ENCODE measurements around the gene CTSK.
"Not testable (repeated sequence)": the region's sequence is repeated elsewhere in the genome, so short reads cannot be mapped to it uniquely, and the experiment has no call there.

The CTSK gene

GRCh38 chr1:150808121-150808520 lies at the start of gene CTSK:
Gene CTSK, minus strand, starts transcription at chr1:150808260. Its CDS starts 1,455 bp downstream, at chr1:150806805.
- DNase-seq (ENCODE audit: low read depth), result peak; percentile 48

DNA sequence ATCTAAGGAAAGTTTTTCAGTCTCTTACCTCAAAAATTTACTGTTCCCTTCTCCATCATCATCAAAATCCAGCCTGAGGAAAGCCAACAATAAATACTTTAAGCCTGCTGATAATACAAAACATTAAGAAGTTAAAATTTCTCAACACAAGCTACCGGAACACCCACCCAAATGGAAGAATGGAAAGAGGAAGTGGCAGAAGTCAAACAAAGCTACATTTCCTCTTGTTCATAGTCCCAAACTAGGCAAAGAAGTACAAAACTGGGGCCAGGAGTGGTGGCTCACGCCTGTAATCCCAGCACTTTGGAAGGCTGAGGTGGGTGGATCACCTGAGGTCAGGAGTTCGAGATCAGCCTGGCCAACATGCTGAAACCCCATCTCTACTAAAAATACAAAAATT lies 44.7 kb upstream of the CTSK start:
- not testable (repeated sequence) for DNase-seq (ENCODE audit: low read depth)

- DNase-seq (ENCODE audit: low read depth), result not testable (repeated sequence)
Measured at GRCh38 chr1:150850801-150851362, 42.8 kb upstream of the CTSK start.

DNA sequence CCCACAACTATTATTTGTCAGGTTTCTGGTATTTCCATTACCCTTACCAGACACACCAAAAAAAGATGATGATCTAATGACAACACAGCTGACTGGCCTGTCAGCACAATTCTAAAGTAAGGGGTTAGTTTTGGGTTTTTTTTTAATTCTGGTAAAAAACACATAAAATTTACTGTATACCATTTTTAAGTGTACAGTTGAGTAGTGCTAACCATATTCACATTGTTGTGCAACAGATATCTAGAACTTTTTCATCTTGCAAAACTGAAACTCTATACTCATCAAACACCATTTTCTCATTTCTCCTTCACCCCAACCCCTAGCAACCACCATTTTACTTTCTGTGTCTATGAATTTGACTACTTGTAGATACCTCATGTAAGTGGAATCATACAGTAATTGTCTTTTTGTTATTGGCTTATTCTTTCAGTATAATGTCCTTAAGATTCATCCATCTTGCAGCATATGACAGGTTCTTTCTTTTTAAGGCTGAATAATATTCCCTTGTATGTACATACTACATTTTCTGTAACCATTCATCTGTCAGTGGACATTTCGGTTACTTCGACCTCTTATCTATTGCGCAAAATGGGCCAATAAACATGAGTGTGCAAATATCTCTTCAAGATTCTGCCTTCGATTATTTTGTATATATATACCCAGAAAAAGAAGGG lies 38.5 kb upstream of the CTSK start:
- no peak for DNase-seq (ENCODE audit: low read depth)

DNA sequence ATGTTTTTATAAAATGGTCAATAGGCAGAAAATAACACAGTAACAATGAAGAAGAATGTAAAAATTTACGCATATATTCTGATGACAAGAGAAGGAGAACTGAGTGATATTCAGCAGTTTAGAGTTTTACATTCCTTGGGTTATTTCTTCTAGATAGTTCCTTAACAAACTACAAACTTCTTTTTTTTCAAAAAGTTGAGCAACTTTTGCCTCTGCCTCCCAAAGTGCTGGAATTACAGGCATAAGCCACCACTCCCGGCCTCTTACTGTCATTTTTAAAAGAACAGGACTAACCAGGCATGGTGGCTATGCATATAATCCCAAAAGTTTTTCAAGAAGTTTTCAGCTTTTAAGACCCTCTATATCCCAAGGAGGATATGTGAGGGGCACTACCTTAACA lies 35.4 kb upstream of the CTSK start:
- no peak for DNase-seq (ENCODE audit: low read depth)

GRCh38 chr1:150842964-150843363 lies 34.9 kb upstream of the CTSK start:
- DNase-seq (ENCODE audit: low read depth), result no peak

GRCh38 chr1:150842343-150842742 lies 34.3 kb upstream of the CTSK start:
- DNase-seq (ENCODE audit: low read depth), result no peak

GRCh38 chr1:150841626-150842025 lies 33.6 kb upstream of the CTSK start:
- no peak for DNase-seq (ENCODE audit: low read depth)

DNA sequence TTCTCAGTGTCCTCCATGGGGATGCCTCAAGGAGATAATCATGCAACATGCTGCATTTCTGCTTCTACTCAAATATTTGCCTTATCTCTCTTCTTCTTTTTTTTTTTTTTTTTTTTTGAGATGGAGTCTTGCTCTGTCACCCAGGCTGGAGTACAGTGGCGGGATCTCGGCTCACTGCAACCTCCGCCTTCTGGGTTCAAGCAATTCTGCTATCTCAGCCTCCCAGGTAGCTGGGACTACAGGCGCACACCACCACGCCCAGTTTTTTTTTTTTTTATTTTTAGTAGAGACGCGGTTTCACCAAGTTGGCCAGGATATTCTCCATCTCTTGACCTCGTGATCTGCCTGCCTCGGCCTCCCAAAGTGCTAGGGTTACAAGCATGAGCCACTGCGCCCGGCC lies 32.8 kb upstream of the CTSK start:
- not testable (repeated sequence) for DNase-seq (ENCODE audit: low read depth)

- peak; percentile 30 for DNase-seq (ENCODE audit: low read depth)
Measured at GRCh38 chr1:150836129-150836773, 28.2 kb upstream of the CTSK start.

DNA sequence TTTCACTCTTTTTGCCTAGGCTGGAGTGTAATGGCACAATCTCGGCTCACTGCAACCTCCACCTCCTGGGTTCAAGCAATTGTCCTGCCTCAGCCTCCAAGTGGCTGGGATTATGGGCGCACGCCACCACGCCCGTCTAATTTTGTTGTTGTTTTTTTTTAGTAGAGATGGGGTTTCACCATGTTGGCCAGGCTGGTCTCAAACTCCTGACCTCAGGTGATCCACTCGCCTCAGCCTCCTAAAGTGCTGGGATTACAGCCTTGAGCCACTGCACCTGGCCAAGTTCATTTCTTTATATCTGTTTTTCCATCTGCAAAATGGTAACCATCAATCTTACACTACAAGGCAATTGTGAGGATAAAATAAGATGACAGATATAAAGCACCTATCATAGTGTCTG lies 25.9 kb upstream of the CTSK start:
- DNase-seq (ENCODE audit: low read depth), result not testable (repeated sequence)

- no peak for DNase-seq (ENCODE audit: low read depth)
Measured at GRCh38 chr1:150832597-150832996, 24.5 kb upstream of the CTSK start.

DNA sequence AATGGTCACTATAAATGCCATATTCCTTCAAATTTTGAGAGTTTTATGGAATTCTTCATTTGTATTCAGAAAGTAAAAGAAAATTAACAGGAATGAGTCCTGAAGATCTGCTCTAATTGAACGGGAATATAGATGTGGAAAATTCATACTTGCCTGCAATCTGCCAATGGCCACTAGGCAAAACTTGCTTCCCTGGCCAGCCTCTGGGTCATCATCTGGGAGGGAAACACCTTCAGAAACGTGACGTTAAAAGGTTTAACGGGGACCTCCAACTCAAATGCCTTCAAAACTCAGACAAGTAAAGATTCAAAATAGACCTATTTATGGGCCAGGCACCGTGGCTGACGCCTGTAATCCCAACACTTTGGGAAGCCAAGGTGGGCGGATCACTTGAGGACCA lies 21.7 kb upstream of the CTSK start:
- DNase-seq (ENCODE audit: low read depth), result no peak

- DNase-seq (ENCODE audit: low read depth), result no peak
Measured at GRCh38 chr1:150826299-150826698, 18.2 kb upstream of the CTSK start.

DNA sequence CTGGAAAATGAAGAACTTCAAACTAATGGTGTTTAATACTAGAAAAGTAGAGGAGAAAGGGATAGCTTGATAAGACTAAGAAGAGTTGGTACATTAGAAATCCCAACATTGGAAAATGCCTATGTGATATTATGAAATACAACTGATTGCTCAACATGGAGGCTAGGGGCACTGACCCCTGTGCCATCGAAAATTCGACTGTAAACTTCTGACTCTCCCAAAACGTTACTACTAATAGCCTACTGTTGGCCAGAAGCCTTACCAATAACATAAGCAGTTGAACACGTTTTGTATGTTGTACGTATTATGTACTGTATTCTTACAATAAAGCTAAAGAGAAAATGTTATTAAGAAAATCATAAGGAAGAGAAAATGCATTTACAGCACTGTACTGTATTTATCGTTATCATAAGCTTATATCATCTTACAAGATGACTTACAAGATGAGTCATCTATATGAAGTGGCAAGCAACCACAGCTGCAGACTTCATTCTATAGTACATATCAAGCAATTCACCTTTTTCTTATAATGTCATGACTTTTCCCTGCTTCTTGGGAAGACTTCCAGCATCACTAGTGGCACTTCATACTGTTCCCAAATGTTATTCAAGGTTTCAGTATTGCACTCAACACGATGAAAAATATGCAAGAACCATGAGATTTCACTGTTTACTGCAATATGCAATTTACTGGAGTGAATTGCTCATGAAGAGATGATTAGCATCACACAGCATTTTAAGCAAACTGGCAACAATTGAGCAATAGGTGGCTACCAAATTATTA lies 12.9 kb upstream of the CTSK start:
- no peak for DNase-seq (ENCODE audit: low read depth)

DNA sequence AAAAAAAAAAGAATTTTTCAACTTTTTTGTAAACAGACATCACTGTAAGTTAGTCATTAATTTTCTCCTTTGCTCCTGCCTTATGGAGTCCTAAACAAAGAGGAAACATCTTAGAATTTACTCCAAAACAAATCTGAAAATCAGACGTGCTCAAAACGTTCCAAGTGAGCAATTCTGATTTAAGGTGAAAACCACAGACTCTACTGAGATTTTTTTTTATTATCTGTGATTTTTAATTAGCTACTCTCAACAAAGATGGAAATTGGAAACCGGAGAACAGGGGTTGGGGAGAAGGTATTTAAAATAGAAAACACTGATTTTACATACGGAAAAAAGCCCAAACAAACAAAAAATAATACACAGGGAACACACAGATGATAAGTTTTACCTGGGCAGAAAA lies 7.8 kb upstream of the CTSK start:
- DNase-seq (ENCODE audit: low read depth), result no peak

GRCh38 chr1:150813028-150813707 lies 5.1 kb upstream of the CTSK start:
- peak; percentile 70 for DNase-seq (ENCODE audit: low read depth)

DNA sequence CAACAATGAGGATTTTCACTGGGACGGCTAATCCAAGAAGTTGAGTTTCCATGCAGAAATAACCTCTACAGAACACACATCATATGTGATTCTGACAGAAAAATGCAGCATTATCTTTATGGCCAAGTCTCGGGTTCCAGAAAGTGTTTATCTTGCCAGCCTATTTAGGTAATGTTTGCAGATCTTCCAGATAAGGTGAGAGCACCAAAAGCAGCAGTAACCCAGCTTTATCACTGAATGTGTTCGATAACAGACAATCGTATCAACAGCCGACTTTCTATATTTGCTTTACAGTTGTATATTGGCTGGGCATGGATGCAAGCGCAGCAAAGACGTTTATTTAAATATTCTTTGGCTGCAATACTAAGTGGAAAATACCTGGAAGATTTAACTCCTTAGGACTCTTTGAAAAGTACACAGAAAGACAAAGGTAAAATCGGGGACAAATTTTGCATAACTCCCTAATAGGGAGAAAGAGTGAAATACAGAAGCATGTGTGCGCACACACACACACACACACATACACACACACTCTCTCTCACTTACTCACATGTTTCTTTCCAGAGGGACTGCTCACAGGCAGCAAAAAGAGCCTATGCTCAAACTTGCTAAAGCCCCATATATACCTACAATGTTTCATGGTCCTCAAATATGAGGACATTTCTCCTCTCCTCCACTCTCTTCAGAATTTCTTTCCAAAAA lies 3.0 kb upstream of the CTSK start:
- no peak for DNase-seq (ENCODE audit: low read depth)

DNA sequence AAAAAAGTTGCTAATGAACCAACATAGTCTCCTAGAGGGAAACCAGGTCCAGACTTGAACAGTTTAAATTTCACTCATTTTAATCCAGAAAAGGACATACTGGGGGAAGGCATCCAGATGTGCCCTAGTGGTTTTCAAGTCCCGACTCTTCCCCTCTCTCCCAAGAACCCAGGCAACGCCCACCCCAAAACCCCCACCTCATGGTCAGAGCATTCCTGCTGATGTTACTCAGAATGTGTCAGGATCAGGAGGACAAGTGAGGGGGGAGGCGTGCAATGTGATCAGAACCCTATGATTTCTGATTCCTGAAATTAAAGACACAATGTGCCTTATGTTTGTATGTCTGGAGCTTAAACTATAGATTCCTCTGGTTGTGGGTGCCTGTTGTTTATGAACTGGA lies 1.6 kb upstream of the CTSK start:
- DNase-seq (ENCODE audit: low read depth), result peak; percentile 63

GRCh38 chr1:150808846-150809245 lies 786 bp upstream of the CTSK start:
- peak; percentile 27 for DNase-seq (ENCODE audit: low read depth)

DNA sequence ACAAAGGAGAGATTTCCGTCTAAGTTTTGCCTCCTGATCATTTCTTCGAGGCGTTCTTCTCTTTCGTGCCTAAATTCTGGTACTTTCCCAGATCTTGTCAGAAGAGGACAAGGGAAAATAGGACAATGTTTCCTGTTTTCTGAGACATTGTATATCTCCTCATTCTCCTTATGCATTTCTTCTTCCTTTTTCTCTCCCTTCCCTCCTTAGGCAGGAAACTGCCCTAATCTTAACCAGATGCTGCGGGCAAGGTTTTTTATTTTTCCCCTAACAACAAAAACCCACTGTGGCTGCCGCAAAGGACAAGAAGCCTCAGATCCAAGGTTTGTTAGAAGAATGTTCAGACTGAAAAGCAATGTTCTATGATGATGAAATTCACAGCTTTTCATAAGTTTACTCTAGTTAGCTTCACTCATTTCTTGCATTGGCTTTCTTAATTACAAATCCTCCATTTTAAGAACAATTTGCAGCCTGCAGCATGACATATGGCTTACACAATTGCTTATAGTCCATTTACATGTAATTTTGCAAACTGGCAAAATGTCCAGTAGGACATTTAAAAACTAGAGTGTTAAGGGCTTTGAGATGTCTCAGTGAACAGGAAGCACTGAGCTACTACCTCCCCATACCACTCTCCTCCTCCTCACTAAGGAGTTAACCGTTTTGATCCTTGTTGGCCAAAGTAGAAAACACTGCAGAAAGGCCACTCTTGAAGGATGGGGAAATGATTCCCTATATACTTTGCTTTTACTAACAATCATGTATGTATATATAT lies 624 bp downstream of the CTSK start:
- peak; percentile 57 for DNase-seq (ENCODE audit: low read depth)

Measured in EH (cell line).